Tongue (tissue), 2 donors: Measurements from ENCODE around the gene RASL10A. TPM values are rescaled to one million over a fixed set of nuclear protein-coding genes. Genes with fewer than 3 reads are reported as not detected.
A peak's percentile ranks its signal among the peaks of the same experiment; 100 is the strongest.

Source experiments
- DNase-seq: peaks from one replicate; pipeline ENCODE4 v3.0.0-alpha.2; 2015
- total RNA-seq: library from RNA; depleted of rRNA; stranded (reverse); fragments of >200 nt; gene quantifications from one replicate; pipeline ENCODE4 v1.2.3, GENCODE V29; 2014

Gene RASL10A
- total RNA-seq, 1 donor from 2014 or later: 12.3 TPM

- no peak for DNase-seq
Observed at GRCh38 chr22:29317827-29318454, 2.4 kb upstream of the RASL10A start.

- DNase-seq: no peak
Observed at GRCh38 chr22:29316141-29316828, 788 bp upstream of the RASL10A start.

GRCh38 chr22:29314537-29315285, 786 bp downstream of the RASL10A start:
- DNase-seq: no peak

- DNase-seq: no peak
Observed at GRCh38 chr22:29313576-29314466, 1.7 kb downstream of the RASL10A start.

- DNase-seq: peak; percentile 76
Observed at GRCh38 chr22:29313126-29313575, 2.3 kb downstream of the RASL10A start.

GRCh38 chr22:29312218-29313125, 3.0 kb downstream of the RASL10A start:
- no peak for DNase-seq

GRCh38 chr22:29311464-29312217, 3.9 kb downstream of the RASL10A start:
- peak; percentile 62 for DNase-seq

- DNase-seq: peak; percentile 98
Observed at GRCh38 chr22:29310863-29311339, 4.6 kb downstream of the RASL10A start.

GRCh38 chr22:29310065-29310862, 5.2 kb downstream of the RASL10A start:
- DNase-seq: no peak

GRCh38 chr22:29309332-29310064, 6.0 kb downstream of the RASL10A start:
- no peak for DNase-seq

- no peak for DNase-seq
Observed at GRCh38 chr22:29308791-29309262, 6.7 kb downstream of the RASL10A start.

GRCh38 chr22:29308148-29308790, 7.2 kb downstream of the RASL10A start:
- DNase-seq: no peak

- DNase-seq: no peak
Observed at GRCh38 chr22:29307596-29308147, 7.8 kb downstream of the RASL10A start.

- DNase-seq: peak; percentile 93
Observed at GRCh38 chr22:29306835-29307595, 8.5 kb downstream of the RASL10A start.

GRCh38 chr22:29306175-29306834, 9.2 kb downstream of the RASL10A start, which contains the start of gene GAS2L1:
Gene GAS2L1, plus strand, starts transcription at chr22:29306650. Its CDS starts 1,456 bp downstream, at chr22:29308106.
- DNase-seq: peak; percentile 92

- DNase-seq: no peak
Observed at GRCh38 chr22:29305836-29306174, 9.7 kb downstream of the RASL10A start.
